Astrocyte (in vitro differentiated cells and primary cell): ENCODE measurements around the gene TCF7L2. TPM values are rescaled to one million over a fixed set of nuclear protein-coding genes. Genes with fewer than 3 reads are reported as not detected.

ENCODE experiments used
- DNase-seq: peaks from one replicate; pipeline ENCODE4 v3.0.0-alpha.2; 2010; ENCODE audit warnings: low read depth
- FAIRE-seq: peaks from 2 replicates; lab custom pipeline; 2011; peaks lifted over from hg19 to GRCh38; lab: Jason Lieb, UNC
- H2AFZ ChIP-seq: 2 replicates; pipeline ENCODE4 v1.6.0; 2012; ENCODE audit warnings: low read depth, low read length, inconsistent platforms
- H3K27ac ChIP-seq: 2 replicates; pipeline ENCODE4 v1.5.1; 2011; ENCODE audit warnings: low read depth, low read length, inconsistent platforms
- H3K27me3 ChIP-seq: 2 replicates; pipeline ENCODE4 v1.6.0; 2011; ENCODE audit warnings: low read length, inconsistent platforms; ENCODE audit not compliant: insufficient read depth
- H3K36me3 ChIP-seq: 2 replicates; pipeline ENCODE4 v1.5.1; 2011; ENCODE audit warnings: low read length, inconsistent platforms; ENCODE audit not compliant: insufficient read depth
- H3K4me1 ChIP-seq: 2 replicates; pipeline ENCODE4 v1.5.1; 2011; ENCODE audit warnings: low read length, inconsistent platforms; ENCODE audit not compliant: insufficient read depth
- H3K4me2 ChIP-seq: 2 replicates; pipeline ENCODE4 v1.6.0; 2012; ENCODE audit warnings: low read length, inconsistent platforms
- H3K4me3 ChIP-seq: 2 replicates; pipeline ENCODE4 v1.5.1; 2011; ENCODE audit warnings: low read depth, mild to moderate bottlenecking, low read length, inconsistent platforms; ENCODE audit not compliant: insufficient read depth
- H3K79me2 ChIP-seq: 2 replicates; pipeline ENCODE4 v1.6.0; 2012; ENCODE audit warnings: mild to moderate bottlenecking, low read length, inconsistent platforms; ENCODE audit not compliant: insufficient read depth
- H3K9ac ChIP-seq: 2 replicates; pipeline ENCODE4 v1.6.0; 2012; ENCODE audit warnings: mild to moderate bottlenecking, low read length, inconsistent platforms
- H3K9me3 ChIP-seq: 2 replicates; pipeline ENCODE4 v1.5.1; 2012; ENCODE audit warnings: low read depth, mild to moderate bottlenecking, low read length, inconsistent platforms; ENCODE audit not compliant: insufficient read depth
- H4K20me1 ChIP-seq: 2 replicates; pipeline ENCODE4 v1.6.0; 2012; ENCODE audit warnings: low read length, inconsistent platforms; ENCODE audit not compliant: insufficient read depth
- H3K27ac Mint-ChIP-seq: one replicate; pipeline ENCODE4 v1.8.0; 2021; ENCODE audit warnings: mild to moderate bottlenecking, mixed read lengths; ENCODE audit not compliant: unreplicated experiment
- H3K27me3 Mint-ChIP-seq: one replicate; pipeline ENCODE4 v1.8.0; 2021; ENCODE audit warnings: low read depth, mixed read lengths; ENCODE audit not compliant: unreplicated experiment
- H3K36me3 Mint-ChIP-seq: one replicate; pipeline ENCODE4 v1.8.0; 2021; ENCODE audit warnings: low read depth, mixed read lengths; ENCODE audit not compliant: unreplicated experiment
- H3K4me1 Mint-ChIP-seq: one replicate; pipeline ENCODE4 v1.8.0; 2021; ENCODE audit warnings: low read depth, mixed read lengths; ENCODE audit not compliant: unreplicated experiment
- H3K4me3 Mint-ChIP-seq: one replicate; pipeline ENCODE4 v1.8.0; 2021; ENCODE audit warnings: mild to moderate bottlenecking, moderate library complexity, mixed read lengths; ENCODE audit not compliant: unreplicated experiment
- H3K9me3 Mint-ChIP-seq: one replicate; pipeline ENCODE4 v1.8.0; 2021; ENCODE audit warnings: mild to moderate bottlenecking, mixed read lengths; ENCODE audit not compliant: unreplicated experiment
- EZH2 ChIP-seq: IDR thresholded peaks from 2 replicates; pipeline ENCODE4 v1.6.1; 2012; ENCODE audit warnings: mild to moderate bottlenecking, low read length, inconsistent platforms; ENCODE audit not compliant: insufficient read depth
- total RNA-seq: library from RNA; stranded (reverse); gene quantifications from 2 replicates; pipeline ENCODE4 v1.2.1, GENCODE V29; 2021
- TF ChIP-seq, protein P1 (sequence below): IDR thresholded peaks from 2 replicates; pipeline ENCODE4 v1.5.1; 2011; ENCODE audit warnings: low read depth, mild to moderate bottlenecking, inconsistent platforms, low read length, moderate library complexity; ENCODE audit not compliant: insufficient read depth

TCF7L2 gene
- total RNA-seq, 1 donor from 2014 or later, result 52.4 TPM

DNA sequence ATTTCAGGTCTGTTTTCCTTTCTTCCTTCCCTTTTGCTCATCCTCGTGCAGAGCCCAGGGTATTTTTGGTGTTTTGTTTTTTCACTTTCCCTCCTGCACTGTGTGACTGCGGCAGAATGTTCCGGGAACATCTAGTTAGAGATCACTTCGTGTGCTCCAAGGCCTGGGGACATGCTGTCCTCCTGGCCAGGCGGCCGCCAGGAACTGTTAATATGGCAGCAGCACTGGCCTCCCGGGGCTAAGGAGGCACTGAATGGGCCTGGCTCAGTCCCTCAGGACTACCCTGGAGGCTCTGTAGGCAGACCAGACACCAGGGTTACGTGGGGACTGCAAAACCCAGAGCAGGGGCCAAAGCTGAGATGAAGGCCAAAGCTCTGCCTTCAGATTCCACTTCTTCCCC, 43.1 kb upstream of the TCF7L2 start:
- Histone ChIP-seq H2AFZ (no peak overlapping the region), H3K4me2 (no peak overlapping the region), H3K9ac (no peak overlapping the region), H3K27ac (no peak overlapping the region), H3K36me3 (no peaks in the 10 kb centered on the region), H3K9me3 (no peaks in the 10 kb centered on the region), H3K79me2 (no peaks in the 10 kb centered on the region), H3K4me3 (no peak overlapping the region), H4K20me1 (no peaks in the 10 kb centered on the region), H3K27me3 (no peaks in the 10 kb centered on the region), H3K4me1 (no peaks in the 10 kb centered on the region)
- Mint-ChIP-seq H3K27ac (no peak overlapping the region), H3K4me3 (no peak overlapping the region), H3K27me3 (peaks cover 7% of the 10 kb centered on the region), H3K36me3 (no peaks in the 10 kb centered on the region), H3K9me3 (no peaks in the 10 kb centered on the region), H3K4me1 (no peaks in the 10 kb centered on the region)
- DNase-seq (no peak), FAIRE-seq (no peak)
- TF ChIP-seq EZH2, result no peak

DNA sequence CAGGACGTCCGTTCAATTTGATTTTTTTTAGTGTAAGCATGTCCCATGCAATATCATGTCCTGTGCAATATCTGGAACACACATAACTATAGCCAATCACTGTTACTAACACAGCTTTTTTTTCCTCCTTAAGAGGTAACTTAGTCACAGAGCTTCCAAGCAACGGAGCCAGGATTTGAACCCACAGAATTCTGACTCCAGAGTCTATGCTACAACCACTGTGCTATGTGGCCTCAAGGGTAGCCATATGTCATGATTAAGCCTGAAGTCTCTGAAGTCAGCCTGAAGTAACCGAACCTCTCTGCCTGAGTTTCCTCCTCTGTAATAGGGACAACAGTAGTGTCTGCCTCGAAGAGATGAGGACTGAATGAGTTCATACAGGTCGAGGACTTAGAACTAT, 42.2 kb upstream of the TCF7L2 start:
- no peak overlapping the region for H3K27ac Mint-ChIP-seq
- Histone ChIP-seq H3K4me2 (no peak overlapping the region), H3K79me2 (no peaks in the 10 kb centered on the region), H3K27ac (no peak overlapping the region), H3K9me3 (no peaks in the 10 kb centered on the region), H3K27me3 (no peaks in the 10 kb centered on the region), H2AFZ (no peak overlapping the region), H3K9ac (no peak overlapping the region), H3K36me3 (no peaks in the 10 kb centered on the region), H4K20me1 (no peaks in the 10 kb centered on the region), H3K4me1 (no peaks in the 10 kb centered on the region), H3K4me3 (no peak overlapping the region)
- TF ChIP-seq EZH2, result no peak
- TF ChIP-seq, protein P1, sequence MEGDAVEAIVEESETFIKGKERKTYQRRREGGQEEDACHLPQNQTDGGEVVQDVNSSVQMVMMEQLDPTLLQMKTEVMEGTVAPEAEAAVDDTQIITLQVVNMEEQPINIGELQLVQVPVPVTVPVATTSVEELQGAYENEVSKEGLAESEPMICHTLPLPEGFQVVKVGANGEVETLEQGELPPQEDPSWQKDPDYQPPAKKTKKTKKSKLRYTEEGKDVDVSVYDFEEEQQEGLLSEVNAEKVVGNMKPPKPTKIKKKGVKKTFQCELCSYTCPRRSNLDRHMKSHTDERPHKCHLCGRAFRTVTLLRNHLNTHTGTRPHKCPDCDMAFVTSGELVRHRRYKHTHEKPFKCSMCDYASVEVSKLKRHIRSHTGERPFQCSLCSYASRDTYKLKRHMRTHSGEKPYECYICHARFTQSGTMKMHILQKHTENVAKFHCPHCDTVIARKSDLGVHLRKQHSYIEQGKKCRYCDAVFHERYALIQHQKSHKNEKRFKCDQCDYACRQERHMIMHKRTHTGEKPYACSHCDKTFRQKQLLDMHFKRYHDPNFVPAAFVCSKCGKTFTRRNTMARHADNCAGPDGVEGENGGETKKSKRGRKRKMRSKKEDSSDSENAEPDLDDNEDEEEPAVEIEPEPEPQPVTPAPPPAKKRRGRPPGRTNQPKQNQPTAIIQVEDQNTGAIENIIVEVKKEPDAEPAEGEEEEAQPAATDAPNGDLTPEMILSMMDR, result no peak
- no peaks in the 10 kb centered on the region for H3K9me3 Mint-ChIP-seq
- peaks cover 7% of the 10 kb centered on the region for H3K27me3 Mint-ChIP-seq
- DNase-seq, result no peak
- H3K36me3 Mint-ChIP-seq, result no peaks in the 10 kb centered on the region
- no peak overlapping the region for H3K4me3 Mint-ChIP-seq
- H3K4me1 Mint-ChIP-seq, result no peaks in the 10 kb centered on the region
- FAIRE-seq, result no peak

DNA sequence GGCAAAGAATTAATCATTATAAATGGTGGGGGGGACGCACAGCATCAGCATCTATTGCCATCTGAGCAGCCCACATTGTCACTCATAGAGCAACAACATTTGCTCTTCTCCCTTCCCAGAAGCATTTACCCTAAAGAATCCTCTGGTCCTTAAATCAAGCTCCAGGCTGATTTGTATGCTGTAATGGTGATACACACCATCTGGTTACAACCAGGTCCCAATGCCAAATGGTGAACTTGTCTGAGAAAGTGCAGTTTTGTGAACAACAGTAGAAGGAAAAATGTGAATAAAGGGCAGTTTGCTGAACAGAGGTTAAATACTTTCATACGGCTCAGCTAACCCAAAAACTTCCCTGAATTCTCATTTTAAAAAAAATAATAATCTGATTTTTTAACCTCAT, 38.8 kb upstream of the TCF7L2 start:
- Histone ChIP-seq H3K9ac (no peak overlapping the region), H3K4me2 (no peak overlapping the region), H3K4me1 (peaks cover 8% of the 10 kb centered on the region), H3K9me3 (no peaks in the 10 kb centered on the region), H3K27ac (no peak overlapping the region), H3K4me3 (no peak overlapping the region), H3K36me3 (no peaks in the 10 kb centered on the region), H4K20me1 (no peaks in the 10 kb centered on the region), H3K79me2 (no peaks in the 10 kb centered on the region), H3K27me3 (no peaks in the 10 kb centered on the region), H2AFZ (no peak overlapping the region)
- Mint-ChIP-seq H3K27ac (no peak overlapping the region), H3K36me3 (no peaks in the 10 kb centered on the region), H3K9me3 (no peaks in the 10 kb centered on the region), H3K27me3 (peaks cover 4% of the 10 kb centered on the region), H3K4me3 (no peak overlapping the region), H3K4me1 (peaks cover 10% of the 10 kb centered on the region)
- FAIRE-seq (no peak), DNase-seq (no peak)
- TF ChIP-seq, protein P1, result no peak
- TF ChIP-seq EZH2, result no peak
